ENCODE data around the gene G0S2. TPM values are rescaled to one million over a fixed set of nuclear protein-coding genes. Genes with fewer than 3 reads are reported as not detected.

G0S2 gene
- total and polyA plus RNA-seq, 10 of the 15 experiments (the other 5 are each of a cell fraction or from before 2014, with no cell fraction given) = 0.07 to 0.51 (median 0.23) TPM

- Histone ChIP-seq H3K4me2 (ENCODE audit: control insufficient read depth, insufficient read depth) (no peak overlapping the region), H3K79me2 (ENCODE audit: control insufficient read depth, insufficient read depth, low read length) (no peaks in the 10 kb centered on the region), H3K27me3 (replicated peaks in 1 of 2; ENCODE audit: control insufficient read depth in 2 of 2, insufficient read depth in 2 of 2, low read length in 1 of 2) (no peaks in the 10 kb centered on the region), H3K9ac (ENCODE audit: control insufficient read depth, insufficient read depth, low read length) (no peak overlapping the region), H4K20me1 (ENCODE audit: control insufficient read depth, insufficient read depth) (no peaks in the 10 kb centered on the region), H3K36me3 (ENCODE audit: control insufficient read depth in 2 of 2, insufficient read depth in 2 of 2, low read length in 1 of 2) (no peaks in the 10 kb centered on the region), H3K27ac (ENCODE audit: control insufficient read depth, insufficient read depth) (no peak overlapping the region), H3K4me3 (no peak overlapping the region), H3K9me3 (replicated peaks; ENCODE audit: control insufficient read depth, insufficient read depth, low read length) (no peaks in the 10 kb centered on the region), H3K4me1 (ENCODE audit: control insufficient read depth, insufficient read depth, low read length) (peaks cover 3% of the 10 kb centered on the region; the same call in 1 of the 2 replicates), H2AFZ (ENCODE audit: control insufficient read depth, low read depth, low read length) (no peak overlapping the region)
- intact Hi-C loops (cut with micrococcal nuclease; ENCODE audit: unreplicated experiment) = no loop called here
- ATAC-seq = no peak
- no peak for TF ChIP-seq E2F4 (IDR thresholded peaks at IDR 0.05; ENCODE audit: low read depth, low read length)
- TF ChIP-seq ZBTB11 (CRISPR knock-in tag; IDR thresholded peaks at IDR 0.05) = no peak
- TF ChIP-seq PML (IDR thresholded peaks at IDR 0.05; ENCODE audit: low read length) = no peak
- TF ChIP-seq HDAC6 (IDR thresholded peaks at IDR 0.05; ENCODE audit: unreplicated experiment) = no peak
- TF ChIP-seq RAD21 (IDR thresholded peaks at IDR 0.05; ENCODE audit: insufficient read depth, low read depth, low read length) = no peak
- TF ChIP-seq STAT1 (conservative IDR thresholded peaks at IDR 0.05) = no peak
- no peak for TF ChIP-seq PRDM15 (CRISPR knock-in tag; IDR thresholded peaks at IDR 0.05)
- no peak for TF ChIP-seq ZNF274 (IDR thresholded peaks at IDR 0.05; ENCODE audit: insufficient read depth, insufficient read length)
- TF ChIP-seq KAT2A (conservative IDR thresholded peaks at IDR 0.05; ENCODE audit: control insufficient read depth, low read depth, low read length) = no peak
- no peak for TF ChIP-seq ZNF592 (IDR thresholded peaks at IDR 0.05)
- ChIA-PET RAD21 (ENCODE audit: unreplicated experiment) (interaction anchor here (1.2 to 1.6 kb wide), 3 partner anchors 15 to 50 kb away, joined by 3 to 5 read pairs (median 4); no protein-coding TSS in a partner anchor), SMC1A (ENCODE audit: uncharacterized antibody, unreplicated experiment) (interaction anchor here (1.1 to 2.3 kb wide), 11 partner anchors 13 to 95 kb away, joined by 3 to 10 read pairs (median 4); partner anchors contain the start of gene G0S2), CTCF (interaction anchor here (1.1 to 4.6 kb wide), 4 partner anchors 10 to 133 kb away, joined by 3 to 27 read pairs (median 4); no protein-coding TSS in a partner anchor), POLR2A (interaction anchor here (1.0 kb wide), 2 partner anchors 25 to 51 kb away, joined by 3 read pairs; no protein-coding TSS in a partner anchor)
- BruUV-seq (replicated peaks) = no TSS peak
- DNase-seq (ENCODE audit: low read depth, low spot score) = no peak
- in situ Hi-C loops (cut with MboI) = no loop called here
- WGBS (ENCODE audit: insufficient coverage, insufficient replicate concordance, low lambda C conversion rate, missing lambda C conversion rate) = 43% methylated on average over 1 of the region's 1 CpG
- no peak for FAIRE-seq
Observed at GRCh38 chr1:209702832-209703231, 27.6 kb downstream of the G0S2 start.

All from GM12878 (cell line).